Activated T-cell treated with anti-CD3 and anti-CD28 coated beads for 24 hours (primary cell): Measurements from ENCODE around the gene PPIC.

ENCODE experiments used
- DNase-seq: peaks from one replicate; pipeline ENCODE4 v3.0.0-alpha.2; 2020; ENCODE audit warnings: low read depth

PPIC gene

DNA sequence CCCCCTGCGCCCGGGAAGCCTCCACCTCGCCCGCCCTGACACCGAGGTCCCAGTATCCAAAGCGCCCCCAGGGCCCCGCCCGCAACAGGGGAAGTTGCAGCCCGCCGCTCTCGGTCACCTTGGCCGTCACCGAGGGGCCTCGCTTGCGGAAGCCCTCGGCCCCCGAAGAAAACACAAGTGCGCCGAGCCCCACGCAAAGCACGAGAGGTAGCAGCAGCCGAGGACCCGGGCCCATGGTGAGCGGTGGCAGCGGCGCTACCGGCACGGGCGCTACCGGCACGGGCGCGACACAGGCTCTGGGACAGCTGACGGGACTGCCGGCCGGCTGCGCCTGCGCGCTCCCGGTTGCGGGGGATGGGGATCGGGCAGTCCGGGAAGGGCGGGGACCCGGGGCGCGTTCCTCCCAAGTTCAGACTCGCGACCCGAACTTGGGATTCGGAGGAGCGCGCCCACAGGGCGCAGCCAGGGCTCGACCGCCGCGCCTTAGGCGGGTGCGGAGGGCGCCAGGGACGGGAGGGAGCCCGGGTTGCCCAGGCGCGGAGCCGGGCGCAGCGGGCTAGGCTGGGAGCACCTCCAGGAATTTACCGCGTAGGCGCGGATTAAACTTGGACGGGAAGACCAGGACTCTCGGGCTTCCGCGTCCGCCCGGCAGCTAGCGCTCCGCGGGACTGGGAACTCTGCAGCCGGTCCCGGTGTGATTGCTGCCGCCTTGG, at the start of gene PPIC:
TSS of gene PPIC (minus strand) at position 335 of the 713 bp plus-strand sequence. CDS start at position 235, 100 bp downstream.
- no peak for DNase-seq

GRCh38 chr5:123085638-123086286, 49.2 kb upstream of the PPIC start:
- no peak for DNase-seq

DNA sequence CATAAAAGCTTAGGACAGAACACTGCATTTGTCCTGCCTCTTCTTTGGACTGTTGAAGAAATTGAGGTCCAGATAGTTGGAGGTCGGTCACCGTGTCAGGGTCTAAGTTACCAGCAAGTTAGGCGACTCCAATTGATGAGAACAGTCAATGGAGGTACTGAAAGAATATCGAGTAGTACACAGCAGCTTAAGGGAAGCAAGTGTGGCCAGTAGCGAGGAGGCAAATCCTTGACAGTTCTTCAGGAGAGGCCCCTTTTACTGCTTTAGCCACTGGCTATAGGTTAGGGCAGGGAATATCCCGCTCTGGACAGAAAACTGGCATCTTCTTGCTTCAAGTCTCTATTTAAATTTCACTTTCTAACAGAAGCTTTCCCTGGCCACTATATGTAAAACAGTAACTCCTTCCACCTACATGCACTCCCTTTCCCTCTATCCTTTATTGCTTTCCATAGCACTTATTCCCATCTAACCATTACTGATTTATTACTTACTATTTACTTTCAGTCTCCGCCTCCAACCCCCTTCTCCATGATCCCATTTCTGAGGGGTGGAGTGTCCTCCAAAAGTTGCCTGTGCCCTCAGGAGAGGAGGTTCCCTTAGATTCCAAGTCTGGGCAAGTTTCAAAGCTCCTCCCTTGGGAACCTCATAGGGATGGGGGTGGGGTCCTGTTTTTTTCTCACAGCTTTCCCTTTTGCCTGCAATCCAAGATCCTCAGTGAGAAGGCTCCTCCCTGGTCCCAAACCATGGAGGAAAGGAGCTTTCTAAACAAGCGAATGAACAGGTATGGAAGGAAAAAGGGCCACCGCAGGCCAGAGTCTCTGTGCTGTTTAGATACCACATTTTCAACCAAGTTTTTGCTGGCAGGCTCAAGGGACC, 48.4 kb upstream of the PPIC start:
- no peak for DNase-seq

- DNase-seq: no peak
Measured at GRCh38 chr5:123083298-123083697, 46.8 kb upstream of the PPIC start.

GRCh38 chr5:123080215-123080614, 43.7 kb upstream of the PPIC start:
- DNase-seq: no peak

GRCh38 chr5:123075521-123076163, 39.1 kb upstream of the PPIC start:
- no peak for DNase-seq

GRCh38 chr5:123068368-123068938, 31.9 kb upstream of the PPIC start:
- no peak for DNase-seq

- DNase-seq: no peak
Measured at GRCh38 chr5:123066016-123066415, 29.5 kb upstream of the PPIC start.

DNA sequence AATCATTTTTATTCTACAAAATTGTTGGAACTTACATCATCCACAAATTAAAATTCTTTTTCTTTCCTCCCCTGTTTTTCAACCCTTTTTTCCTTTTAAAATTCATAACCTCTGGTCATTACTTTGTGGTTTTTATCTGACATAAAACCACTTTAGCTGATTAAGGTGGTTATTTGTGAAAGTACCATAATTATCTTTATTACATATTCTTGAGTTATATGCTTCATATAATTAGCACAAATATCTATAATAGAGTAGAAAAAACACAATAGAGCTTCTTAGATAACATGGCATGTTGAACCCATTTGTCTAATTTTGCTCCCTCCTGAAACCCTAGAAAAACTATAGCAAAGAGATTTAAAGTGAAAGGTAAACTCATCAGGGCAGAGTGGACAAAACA, 22.9 kb upstream of the PPIC start:
- DNase-seq: no peak

- no peak for DNase-seq
Measured at GRCh38 chr5:123051206-123051605, 14.7 kb upstream of the PPIC start.

GRCh38 chr5:123047706-123048105, 11.2 kb upstream of the PPIC start:
- DNase-seq: no peak

GRCh38 chr5:123046222-123046621, 9.7 kb upstream of the PPIC start:
- no peak for DNase-seq

DNA sequence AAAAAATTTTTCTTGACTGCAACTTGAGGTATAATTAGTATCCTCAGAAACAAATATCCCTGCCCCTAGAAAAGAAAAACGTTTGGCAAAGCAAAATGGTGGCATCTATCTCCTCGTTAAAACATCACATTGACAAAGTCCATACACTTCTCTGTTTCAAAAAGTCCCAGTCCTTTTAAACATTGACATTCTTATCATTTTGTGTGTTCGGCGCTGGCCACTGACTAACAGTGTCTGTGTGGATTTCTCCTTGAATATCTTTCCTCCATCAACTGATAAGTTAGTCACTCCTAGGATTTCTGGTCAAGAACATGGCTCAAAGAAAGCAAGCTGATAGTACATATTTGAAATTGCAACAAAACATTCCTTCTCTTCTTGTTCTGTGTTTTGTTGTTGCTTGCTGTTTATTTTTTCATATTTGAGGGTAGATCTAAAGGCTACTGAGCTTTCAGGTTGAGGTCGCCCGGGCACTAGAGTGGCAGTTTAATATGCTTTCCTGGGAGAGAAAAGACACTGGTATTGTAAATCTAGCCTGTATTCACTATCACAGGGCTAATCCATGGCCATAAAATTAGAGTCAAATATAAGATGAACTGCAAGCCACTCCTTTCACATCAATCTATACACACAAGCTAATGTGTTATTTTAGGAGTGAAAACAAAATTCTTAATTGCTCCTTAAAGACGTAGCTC, 8.5 kb upstream of the PPIC start:
- DNase-seq: no peak

GRCh38 chr5:123039673-123040072, 3.1 kb upstream of the PPIC start:
- DNase-seq: no peak

GRCh38 chr5:123037104-123037418, 536 bp upstream of the PPIC start:
- no peak for DNase-seq

GRCh38 chr5:123035918-123036390, 571 bp downstream of the PPIC start:
- no peak for DNase-seq

- DNase-seq: no peak
Measured at GRCh38 chr5:123035360-123035917, 1.1 kb downstream of the PPIC start.

GRCh38 chr5:123033157-123033671, 3.3 kb downstream of the PPIC start:
- DNase-seq: no peak

GRCh38 chr5:123028222-123028621, 8.3 kb downstream of the PPIC start:
- DNase-seq: no peak

GRCh38 chr5:123014689-123015088, 21.8 kb downstream of the PPIC start:
- DNase-seq: no peak

- no peak for DNase-seq
Measured at GRCh38 chr5:123012321-123012720, 24.2 kb downstream of the PPIC start.
